KOPT-K1 (cell line): ENCODE measurements around the gene PTPRA.

ENCODE experiments used
- H3K27ac ChIP-seq: fragments of 200-600 bp; sonication (generic); 2 replicates; pipeline ENCODE4 v1.5.1; 2016; ENCODE audit warnings: antibody characterized with exemption, mild to moderate bottlenecking, low read depth, low read length; ENCODE audit not compliant: poor library complexity, severe bottlenecking
- H3K36me3 ChIP-seq: fragments of 200-600 bp; sonication (generic); 2 replicates; pipeline ENCODE4 v1.5.1; 2017; ENCODE audit warnings: antibody characterized with exemption, mild to moderate bottlenecking, low read length, moderate library complexity; ENCODE audit not compliant: insufficient read depth
- H3K9me3 ChIP-seq: fragments of 200-600 bp; sonication (generic); 2 replicates; pipeline ENCODE4 v1.5.1; 2017; ENCODE audit warnings: antibody characterized with exemption, low read length, mild to moderate bottlenecking; ENCODE audit not compliant: insufficient read depth, poor library complexity, severe bottlenecking

The PTPRA gene

DNA sequence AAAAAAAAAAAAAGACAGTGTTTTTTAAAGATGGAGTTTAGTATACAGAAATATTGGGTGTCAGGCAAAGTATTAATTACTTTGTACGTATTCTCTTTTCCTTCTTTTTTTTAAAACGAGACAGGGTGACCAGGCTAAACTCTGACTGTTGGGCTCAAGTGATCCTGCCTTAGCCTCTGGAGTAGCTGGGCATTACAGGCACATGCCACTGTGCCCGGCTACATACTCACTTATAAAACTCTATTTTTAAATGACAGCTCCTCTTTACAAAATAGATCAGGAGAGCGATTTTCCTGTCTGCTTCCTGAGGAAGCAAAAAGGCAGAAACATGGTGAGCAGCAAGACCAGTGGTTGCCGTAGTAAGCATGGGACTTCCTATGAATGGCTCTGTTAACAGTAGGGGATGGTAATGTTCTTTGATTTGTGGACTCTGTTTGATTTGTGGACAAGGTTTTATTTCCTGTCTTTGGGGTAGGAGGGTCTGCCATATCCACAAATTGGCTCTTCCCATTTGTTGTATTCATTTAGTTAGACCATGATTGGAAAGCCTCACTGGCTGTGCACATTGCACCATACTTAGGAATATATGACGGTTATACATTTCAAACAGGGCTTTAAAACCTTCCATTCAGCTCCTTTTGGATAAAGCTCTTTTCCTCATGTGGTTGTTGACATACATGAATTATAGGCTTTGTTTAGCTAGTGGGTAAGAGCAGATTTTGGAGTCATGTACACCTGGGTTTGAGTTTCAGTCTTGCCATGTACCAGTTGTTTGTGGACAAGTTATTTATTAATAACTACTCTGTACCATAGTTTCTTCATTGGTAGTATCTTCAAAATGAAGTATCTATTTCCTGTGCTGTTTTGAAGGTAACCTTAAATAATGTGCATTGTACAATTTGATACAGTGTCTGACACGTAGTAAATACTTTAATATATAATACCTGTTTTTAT lies 45.1 kb downstream of the PTPRA start:
- no peaks in the 10 kb centered on the region for H3K9me3 ChIP-seq
- H3K27ac ChIP-seq = no peak overlapping the region
- H3K36me3 ChIP-seq = peaks cover 5% of the 10 kb centered on the region; the same call in 1 of the 2 replicates

DNA sequence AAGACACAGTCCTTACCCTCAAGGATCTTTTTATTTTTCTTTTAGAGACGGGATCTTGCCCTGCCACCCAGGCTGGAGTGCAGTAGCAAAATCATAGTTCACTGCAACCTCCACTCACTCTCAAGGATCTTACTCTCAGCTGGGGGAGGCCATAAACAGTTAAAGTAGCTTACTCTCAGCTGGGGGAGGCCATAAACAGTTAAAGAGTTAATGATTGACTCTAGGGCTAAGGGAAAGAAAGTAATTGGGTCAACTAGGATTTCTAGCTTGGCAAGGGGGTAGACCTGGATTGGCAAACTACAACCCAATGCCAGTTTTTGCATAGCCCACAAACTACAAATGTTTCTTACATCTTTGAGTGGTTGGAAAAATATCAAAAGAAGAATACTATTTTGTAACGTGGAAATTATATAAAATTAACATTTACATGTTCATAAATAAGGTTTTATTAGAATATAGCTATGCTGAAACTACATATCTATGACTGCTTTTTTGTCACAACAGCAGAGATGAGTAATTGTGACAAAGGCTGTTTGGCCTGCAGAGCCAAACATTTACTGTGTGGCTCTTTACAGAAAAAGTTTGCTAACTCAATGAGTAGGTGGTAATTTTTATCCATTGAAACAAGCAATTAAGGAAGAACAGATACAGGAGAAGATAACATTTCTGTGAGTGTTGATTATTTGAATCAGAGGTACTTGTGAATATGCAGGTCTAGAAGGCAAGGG lies 46.4 kb downstream of the PTPRA start:
- no peak overlapping the region for H3K27ac ChIP-seq
- no peaks in the 10 kb centered on the region for H3K9me3 ChIP-seq

DNA sequence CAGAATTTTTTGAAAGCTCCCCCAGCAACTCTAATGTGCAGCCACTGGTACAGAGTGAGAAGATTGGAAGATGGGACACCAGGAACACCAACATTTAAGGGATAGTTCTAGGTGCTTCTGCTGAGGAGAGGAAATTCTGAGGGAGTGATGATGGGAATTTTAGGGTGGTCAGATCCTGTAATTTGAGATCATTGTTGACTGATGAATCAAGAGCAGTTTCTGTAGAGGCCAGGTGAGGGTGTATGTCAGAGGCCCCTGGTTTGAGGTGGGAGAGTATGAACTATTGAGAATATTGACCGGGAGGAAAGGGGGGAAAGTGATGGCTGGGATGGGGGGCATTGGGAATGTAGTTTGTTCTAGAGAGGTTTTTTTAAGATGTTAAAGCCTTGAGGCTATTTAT lies 47.2 kb downstream of the PTPRA start:
- peaks cover 25% of the 10 kb centered on the region for H3K36me3 ChIP-seq
- H3K27ac ChIP-seq = no peak overlapping the region
- H3K9me3 ChIP-seq = no peaks in the 10 kb centered on the region

More for the DNA sequence above, 46.4 kb downstream of the PTPRA start:
- H3K36me3 ChIP-seq = peaks cover 18% of the 10 kb centered on the region

DNA sequence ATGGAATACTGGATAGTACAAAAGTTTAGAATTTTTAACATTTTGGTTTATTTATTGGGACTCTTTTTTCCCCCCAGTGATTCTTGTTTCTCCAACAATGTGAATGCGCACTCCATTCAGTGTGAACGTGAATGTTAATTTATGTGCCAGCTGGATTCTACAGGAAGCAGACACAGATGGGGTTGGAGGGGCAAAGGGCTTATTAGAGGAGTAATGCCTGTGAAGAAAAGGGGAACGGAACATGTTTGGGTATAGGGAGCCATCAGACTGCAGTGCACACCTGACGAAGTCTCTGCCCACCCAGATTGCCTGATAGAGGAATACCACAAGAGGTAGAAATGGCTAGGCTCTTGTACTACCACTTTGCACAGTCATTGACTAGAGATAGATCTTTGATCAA lies 48.2 kb downstream of the PTPRA start:
- Histone ChIP-seq H3K36me3 (peaks cover 32% of the 10 kb centered on the region), H3K9me3 (no peaks in the 10 kb centered on the region), H3K27ac (no peak overlapping the region)

DNA sequence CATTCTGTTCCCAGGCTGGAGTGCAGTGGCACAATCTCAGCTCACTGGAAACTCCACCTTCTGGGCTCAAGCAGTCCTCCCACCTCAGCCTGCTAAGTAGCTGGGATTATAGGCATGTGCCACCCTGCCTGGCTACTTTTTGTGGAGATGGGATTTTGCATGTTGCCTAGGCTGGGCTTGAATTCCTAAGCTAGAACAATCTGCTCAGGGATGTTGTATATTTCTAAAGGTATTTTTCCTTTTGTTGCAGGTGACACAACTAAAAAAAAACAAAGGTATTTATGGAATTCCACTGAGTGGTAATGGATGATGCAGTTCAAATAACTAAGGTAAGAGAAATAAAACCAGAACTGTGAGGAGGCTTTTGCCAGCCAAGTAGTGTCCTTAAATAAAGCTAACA lies 49.7 kb downstream of the PTPRA start:
- Histone ChIP-seq H3K36me3 (peaks cover 40% of the 10 kb centered on the region), H3K9me3 (no peaks in the 10 kb centered on the region), H3K27ac (no peak overlapping the region)

DNA sequence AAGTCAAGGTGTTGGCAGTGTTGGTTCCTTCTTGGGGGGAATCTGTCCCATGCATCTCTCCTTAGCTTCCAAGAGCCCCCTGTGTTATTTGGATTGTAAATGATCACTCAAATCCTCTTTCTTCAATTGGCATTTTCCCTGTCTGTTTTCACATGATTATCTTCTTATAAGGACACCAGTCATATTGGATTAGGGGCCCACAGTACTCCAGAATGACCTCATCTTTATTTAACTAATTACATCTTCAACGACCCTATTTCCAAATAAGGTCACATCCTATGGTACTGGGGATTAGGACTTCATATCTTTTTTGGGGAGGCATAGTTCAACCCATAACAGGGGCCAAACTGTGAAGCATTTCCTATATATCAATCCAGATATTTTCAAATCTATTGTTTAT lies 57.3 kb downstream of the PTPRA start:
- Histone ChIP-seq H3K36me3 (peaks cover 32% of the 10 kb centered on the region), H3K9me3 (no peaks in the 10 kb centered on the region), H3K27ac (no peak overlapping the region)

DNA sequence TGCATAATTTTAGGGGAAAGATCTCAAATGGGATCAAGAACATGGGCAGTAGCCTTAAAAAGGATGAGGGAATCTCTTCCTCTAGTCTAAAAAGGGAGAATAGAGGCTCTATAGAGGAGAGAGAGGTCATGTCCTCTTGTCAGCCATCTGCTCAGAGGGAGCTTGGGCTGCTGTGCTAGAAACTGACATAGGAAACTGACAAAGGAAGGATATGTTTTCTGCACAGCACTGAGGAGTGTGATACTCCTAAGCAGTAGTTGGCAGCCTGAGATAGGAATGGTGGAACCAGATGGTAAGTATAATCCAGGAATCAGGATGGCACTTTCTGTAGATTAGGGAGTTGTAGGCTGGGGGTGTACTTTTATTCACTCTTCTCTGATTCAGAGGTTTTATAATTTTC lies 59.2 kb downstream of the PTPRA start:
- H3K27ac ChIP-seq = no peak overlapping the region
- no peaks in the 10 kb centered on the region for H3K9me3 ChIP-seq
- peaks cover 20% of the 10 kb centered on the region for H3K36me3 ChIP-seq

DNA sequence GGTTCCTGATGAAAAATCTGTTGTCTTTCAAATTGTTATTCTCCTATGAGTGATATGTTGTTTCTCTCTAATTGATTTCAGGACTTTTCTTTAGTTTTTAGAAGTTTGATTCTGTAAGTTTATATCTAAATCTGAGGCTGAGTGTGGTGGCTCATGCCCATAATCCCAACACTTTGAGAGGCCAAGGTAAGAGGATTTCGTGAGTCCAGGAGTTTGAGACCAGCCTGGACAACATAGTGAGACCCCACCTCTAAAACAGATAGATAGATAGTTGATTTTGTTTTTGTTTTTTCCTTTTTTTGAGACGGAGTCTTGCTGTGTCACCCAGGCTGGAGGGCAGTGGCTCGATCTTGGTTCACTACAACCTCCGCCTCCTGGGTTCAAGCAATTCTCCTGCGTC lies 64.6 kb downstream of the PTPRA start:
- no peaks in the 10 kb centered on the region for H3K36me3 ChIP-seq
- H3K9me3 ChIP-seq = no peaks in the 10 kb centered on the region
- H3K27ac ChIP-seq = no peak overlapping the region

DNA sequence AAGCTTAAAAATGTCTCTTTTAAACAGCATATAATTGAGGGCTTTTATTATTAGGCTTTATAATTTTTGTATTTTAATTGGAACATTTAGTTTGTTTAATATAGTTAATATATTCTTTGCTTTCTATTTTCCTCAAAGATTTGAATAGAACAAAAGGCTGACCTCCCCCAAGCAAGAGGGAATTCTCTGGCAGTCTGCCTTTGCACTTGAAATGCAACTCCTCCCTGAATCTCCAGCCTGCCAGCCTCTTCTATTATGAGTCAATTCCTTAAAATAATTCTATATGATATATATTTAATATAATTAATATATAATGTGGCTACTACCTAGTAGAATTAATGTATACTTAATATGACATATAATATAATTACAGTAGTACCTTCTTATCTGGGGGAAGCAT lies 69.2 kb downstream of the PTPRA start:
- Histone ChIP-seq H3K36me3 (no peaks in the 10 kb centered on the region), H3K9me3 (no peaks in the 10 kb centered on the region)

DNA sequence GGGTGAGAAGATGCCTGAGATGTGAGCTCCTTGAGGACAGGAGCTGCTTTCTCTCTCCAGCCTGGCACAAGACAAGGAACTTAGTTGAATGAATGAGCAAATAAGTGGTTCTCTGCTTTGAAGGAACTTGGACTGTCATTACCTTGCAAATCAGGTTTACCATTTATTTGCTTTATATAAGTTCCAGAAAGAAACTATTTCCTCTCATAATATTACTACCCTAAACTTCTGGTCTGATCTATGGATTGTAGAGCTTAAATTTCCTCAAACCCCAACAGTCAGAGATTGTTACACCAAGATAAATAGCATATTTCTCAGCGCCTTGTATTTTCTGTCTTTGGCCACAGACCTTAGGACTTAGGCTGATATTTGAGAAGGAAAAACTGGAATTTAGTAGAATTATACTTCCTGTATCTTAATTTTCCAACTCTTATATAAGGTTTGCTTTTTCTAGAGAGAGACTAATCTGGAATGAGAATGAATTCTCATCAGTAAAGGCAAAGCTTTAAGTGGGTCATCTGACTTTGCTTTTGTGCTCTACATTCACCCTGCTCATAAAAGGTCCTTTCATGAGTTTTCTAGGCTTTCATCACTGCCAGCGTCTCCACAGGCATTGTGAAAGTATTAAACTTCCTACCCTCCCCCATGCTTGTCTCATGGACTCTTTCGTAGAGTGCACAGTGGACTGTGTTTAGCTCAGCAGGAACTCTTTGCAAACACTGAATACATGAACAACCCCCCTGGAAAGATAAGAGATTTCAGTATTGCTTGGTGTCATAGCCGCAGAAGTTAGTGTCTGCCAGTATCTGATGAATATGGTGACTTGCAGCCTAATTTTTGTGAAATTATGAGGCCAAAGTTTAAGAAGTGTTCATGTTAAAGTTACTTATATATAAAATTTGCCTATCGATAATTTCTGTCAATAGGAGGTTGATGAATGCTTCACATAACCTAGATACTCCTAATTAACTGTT lies 74.0 kb downstream of the PTPRA start:
- Histone ChIP-seq H3K9me3 (no peaks in the 10 kb centered on the region), H3K27ac (no peak overlapping the region), H3K36me3 (peaks cover 13% of the 10 kb centered on the region)

More for the DNA sequence above, 69.2 kb downstream of the PTPRA start:
- H3K27ac ChIP-seq = no peak overlapping the region

DNA sequence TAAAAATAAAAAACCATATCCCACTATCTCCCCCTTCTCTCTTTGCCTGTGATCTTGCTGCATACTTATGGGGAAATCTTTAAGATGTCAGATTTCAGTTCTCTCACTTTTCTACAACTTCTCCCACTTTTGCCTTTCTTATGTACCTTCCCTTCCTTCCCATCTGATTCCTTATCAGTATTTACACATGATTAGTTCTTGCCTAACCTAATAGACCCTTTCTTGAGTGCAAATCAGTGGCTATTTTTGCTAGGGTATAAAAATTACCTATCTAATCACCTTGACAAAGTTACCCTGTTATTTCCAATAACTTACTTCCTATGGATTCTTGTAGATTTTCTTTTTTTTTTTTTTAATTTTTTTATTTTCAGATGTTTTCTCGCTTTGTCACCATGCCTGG lies 75.7 kb downstream of the PTPRA start:
- peaks cover 13% of the 10 kb centered on the region for H3K36me3 ChIP-seq
- no peaks in the 10 kb centered on the region for H3K9me3 ChIP-seq
- H3K27ac ChIP-seq = no peak overlapping the region

DNA sequence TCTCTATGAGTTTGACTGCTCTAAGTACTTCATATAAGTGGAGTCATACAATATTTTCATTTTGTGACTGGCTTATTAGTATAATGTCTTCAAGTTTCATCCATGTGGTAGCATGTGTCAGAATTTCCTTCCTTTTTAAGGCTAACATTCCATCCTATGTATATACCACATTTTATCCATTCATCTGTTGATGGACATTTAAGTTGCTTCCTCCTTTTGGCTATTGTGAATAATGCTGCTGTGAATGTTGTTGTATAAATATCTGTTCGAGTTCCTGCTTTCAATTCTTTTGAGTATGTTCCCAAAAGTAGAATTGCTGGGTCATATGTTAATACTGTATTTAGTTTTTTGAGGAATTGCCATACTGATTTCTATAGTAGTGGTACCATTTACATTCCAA lies 79.5 kb downstream of the PTPRA start:
- Histone ChIP-seq H3K27ac (no peak overlapping the region), H3K9me3 (no peaks in the 10 kb centered on the region), H3K36me3 (peaks cover 22% of the 10 kb centered on the region)

DNA sequence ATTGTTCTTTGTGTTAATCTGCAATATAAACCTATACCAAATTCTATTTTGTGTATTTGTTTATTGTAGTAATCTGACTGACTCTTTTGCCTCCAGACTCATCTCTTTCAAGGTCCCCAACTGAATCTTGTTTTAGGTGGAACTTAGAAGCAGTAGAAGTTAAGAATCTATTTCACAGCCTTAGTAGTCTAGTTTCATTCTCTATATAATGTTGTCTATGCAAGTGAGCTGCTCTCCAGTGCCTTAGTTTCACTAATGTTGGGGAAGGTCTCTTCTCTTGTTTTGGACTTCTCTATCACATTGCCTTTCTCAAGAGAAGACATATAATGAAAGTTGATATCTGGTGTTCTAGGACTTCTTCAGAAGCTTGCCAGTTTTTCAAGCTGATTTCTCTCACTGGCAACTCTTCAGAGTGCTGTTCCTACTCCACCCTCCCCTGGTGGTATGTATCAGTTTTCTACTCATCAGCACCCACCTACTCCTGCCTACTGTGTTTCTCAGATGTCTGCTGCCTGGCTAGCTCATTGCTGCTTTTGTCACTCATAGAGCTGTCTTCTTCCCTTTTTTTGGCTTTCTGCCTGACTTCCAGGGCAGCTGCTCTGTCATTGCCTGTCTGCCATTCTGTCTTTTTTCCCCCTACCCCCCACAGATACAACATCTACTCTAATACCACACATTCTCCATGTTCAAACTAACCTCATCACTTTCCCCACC lies 82.1 kb downstream of the PTPRA start:
- Histone ChIP-seq H3K27ac (no peak overlapping the region), H3K36me3 (peaks cover 38% of the 10 kb centered on the region), H3K9me3 (no peaks in the 10 kb centered on the region)

DNA sequence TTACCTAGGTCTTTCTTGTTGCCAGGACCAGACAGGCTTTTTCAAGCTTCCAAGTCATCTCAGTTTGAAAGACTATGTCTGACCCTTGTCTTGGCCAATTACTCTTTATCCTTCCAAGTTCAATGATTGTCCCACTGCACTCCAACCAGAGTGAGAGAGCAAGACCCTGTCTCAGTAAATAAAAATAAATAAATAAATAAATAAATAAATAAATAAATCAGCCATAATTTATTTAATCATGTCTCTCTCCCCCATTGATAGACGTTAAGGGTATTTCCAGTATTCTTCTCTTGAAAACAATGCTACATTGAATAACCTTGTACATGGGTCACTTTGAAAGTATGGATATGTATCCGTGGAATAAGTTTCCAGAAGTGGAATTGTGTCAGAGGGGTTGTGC lies 83.2 kb downstream of the PTPRA start:
- no peak overlapping the region for H3K27ac ChIP-seq

More for the DNA sequence above, 83.2 kb downstream of the PTPRA start:
- Histone ChIP-seq H3K36me3 (peaks cover 36% of the 10 kb centered on the region), H3K9me3 (no peaks in the 10 kb centered on the region)
